CD4-positive, alpha-beta T cell treated with Interleukin-6 at 100 ng/mL for 8 hours (primary cell): ENCODE measurements around the gene NEK11.

ENCODE experiments used
- DNase-seq: peaks from one replicate; pipeline ENCODE4 v3.0.0-alpha.2; 2020; ENCODE audit warnings: mixed read lengths, low spot score

The NEK11 gene

DNA sequence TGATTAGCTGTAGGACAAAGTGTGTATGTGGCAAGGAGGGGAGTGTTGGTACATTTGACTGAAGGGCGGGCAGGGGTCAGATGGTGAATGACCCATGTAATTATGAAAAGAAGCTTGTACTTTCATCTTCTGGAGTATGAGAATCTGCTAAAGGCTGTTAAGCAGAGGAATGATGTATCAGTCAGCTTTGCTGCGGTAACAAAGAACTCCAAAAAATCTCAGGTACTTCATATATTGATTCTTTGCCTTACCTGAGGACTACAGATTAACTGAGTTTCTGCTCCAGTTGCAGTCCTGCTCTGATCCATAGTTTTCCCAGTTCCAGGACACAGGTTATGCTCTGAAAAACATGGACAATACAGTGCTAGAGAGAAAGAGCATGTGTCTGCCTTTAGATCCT is 115.1 kb downstream of the NEK11 start:
- DNase-seq = no peak

DNA sequence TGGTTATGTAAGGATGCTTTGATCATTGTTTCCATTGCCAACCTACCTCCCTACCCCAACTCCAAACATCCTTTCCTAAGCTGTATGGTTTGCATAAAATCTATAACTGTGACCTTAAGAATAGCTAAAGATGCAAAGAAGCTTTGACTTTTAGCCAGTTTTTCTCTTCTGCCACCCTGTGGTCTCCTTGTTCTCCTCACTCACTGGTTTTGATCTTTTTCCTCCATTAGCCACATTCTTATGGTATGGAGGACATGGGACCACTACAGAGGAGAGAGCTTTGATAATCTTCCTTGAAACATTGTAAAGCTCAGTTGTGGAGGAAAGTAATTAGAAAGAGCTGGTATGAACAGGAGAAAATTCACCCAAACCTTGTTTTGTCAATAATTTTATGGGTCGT is 115.9 kb downstream of the NEK11 start:
- DNase-seq = no peak

DNA sequence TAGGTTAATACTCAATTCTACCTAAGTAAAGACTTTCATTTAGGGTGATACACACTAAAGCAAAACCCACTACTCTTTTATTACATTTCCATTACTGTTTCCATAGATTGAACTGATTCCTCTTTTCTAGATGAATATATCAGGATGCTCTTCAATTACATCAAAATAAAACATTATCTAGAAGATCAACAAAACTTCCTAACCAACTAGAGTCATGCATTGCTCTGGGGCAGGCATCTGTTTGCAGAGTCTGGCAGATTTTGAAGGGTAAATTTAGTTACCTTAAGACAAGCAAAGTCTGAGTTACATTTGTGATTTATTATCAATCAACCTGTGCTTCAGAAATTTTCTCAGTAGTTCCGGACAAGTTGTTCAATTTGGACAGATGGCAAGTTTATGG is 117.1 kb downstream of the NEK11 start:
- DNase-seq = no peak

DNA sequence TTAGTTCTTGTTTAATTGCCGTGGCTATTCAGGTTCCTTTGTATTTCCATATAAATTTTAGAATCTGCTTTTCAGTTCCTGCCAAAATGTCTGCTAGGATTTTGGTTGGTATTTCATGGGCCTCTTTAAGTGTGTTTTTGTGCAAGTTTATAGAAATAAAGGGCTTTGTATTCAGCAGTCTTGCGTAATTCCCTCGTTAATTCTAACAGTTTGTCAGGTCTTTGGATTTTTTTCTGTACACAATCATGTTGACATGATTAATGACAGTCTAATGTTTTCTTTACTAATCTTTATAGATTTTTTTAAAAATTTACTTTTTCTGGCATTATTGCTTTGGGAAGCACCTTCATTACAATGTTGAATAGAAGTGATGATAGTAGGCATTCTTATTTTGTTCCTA is 120.9 kb downstream of the NEK11 start:
- DNase-seq = no peak

- no peak for DNase-seq
These were observed 131.8 kb downstream of the NEK11 start for GRCh38 chr3:131158434-131158833.

DNA sequence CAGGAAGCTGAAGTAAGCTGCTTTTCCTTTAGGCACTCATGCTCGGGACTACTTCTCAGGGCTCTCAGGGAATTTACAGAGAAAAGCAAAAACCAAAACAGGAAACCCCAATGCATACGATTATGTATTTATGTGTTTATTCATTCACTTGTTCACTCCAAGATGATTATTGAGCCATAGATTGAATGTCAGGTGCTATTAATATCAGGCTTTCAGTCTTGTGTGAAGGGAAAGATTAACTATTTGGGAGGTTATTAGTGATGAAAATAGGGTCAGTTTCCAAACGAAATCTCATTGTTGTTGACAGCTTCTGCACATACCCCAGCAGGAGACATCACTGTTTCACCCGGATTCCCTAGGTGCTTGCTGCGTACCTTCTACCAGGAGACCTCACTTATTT is 135.8 kb downstream of the NEK11 start:
- no peak for DNase-seq

DNA sequence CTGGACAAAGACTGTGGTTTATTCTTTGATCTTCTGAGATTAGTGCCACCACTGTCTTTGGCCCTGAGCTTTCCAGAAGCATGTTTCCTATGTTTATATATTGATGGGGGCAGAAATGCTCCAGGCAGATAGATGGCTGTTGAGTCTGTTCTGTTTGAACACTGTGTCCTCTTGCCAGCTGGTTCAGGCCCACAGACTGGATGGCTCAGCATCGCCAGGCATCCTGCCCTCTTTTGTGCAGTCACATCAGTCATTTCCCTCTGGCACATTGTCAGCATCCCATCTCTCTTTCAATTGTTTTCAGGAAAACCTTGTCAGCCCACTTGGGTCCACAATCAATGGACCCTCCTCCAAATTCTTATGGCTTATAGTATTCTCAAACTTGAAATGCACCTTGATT is 141.2 kb downstream of the NEK11 start:
- DNase-seq = no peak

- DNase-seq = no peak
These were observed 142.7 kb downstream of the NEK11 start for GRCh38 chr3:131169331-131169730.

DNA sequence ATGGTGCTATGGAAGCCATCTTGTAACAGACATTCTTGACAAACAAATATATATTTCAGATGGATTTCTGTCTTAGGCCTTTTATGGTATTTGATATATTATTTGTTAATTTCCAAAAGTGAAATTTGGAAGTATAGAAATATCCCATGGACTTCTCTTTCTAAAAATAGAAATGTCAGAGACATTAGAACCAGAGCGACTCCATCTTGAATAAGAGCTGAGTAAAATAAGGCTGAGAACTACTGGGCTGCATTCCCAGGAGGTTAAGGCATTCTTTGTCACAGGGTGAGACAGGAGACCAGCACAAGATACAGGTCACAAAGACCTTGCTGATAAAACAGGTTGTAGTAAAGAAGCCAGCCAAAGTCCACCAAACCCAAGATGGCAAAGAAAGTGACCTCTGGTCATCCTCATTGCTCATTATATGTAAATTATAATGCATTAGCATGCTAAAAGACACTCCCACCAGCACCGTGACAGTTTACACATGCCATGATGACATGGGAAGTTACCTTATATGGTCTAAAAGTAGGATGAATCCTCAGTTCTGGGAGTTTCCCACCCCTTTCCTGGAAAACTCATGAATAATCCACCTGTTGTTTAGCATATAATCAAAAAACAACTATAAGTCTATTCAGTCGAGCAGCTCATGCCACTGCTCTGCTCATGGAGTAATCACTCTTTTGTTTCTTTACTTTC is 146.0 kb downstream of the NEK11 start:
- DNase-seq = no peak

GRCh38 chr3:131174752-131175151 is 148.1 kb downstream of the NEK11 start:
- DNase-seq = peak; percentile 37

GRCh38 chr3:131178710-131179375 is 152.2 kb downstream of the NEK11 start:
- no peak for DNase-seq

DNA sequence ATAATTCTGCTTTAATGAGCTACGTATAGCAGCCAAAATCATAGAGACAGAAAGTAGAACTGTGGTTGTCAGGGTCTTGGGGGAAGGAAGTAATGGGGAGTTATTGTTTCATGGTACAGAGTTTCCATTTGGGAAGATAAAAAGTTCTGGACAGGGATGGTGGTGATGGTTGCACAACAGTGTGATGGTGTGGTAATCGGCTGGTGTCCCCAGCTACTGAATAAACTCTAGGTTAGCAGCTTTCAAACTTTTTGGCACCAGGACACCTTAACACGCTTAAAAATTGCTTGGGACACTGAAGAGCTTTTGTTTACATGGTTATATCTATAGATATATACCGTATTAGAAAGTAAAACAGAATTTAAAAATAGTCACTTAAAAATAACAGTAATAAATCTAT is 166.0 kb downstream of the NEK11 start:
- no peak for DNase-seq

DNA sequence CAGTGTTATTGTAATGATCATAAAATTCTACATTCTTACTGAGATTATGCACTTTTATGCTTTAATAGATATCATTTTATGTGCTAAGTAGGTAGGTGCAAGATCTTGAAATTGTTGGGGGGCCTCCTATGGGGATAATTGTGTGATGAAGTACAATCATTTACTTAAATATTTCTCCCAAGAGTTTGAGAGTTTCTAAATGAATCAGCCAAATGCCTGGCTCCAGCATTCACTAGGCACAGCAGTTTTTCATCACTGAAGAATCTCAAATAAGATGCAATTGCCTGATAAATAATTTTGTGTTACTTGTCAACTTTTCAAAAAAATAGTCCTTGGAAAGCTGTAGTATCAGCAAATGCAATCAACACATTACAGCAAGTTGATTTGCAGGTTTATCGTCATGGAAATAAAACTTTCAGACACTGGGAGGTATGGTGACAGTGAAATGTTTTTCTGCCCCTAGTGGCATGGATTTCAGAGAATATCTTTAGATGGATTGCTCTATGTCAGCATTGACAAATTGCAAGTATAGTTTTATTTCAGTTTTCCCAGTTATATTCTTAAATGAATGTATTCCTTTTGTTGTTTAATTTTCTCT is 167.1 kb downstream of the NEK11 start:
- no peak for DNase-seq

- no peak for DNase-seq
These were observed 168.1 kb downstream of the NEK11 start for GRCh38 chr3:131194816-131195215.

GRCh38 chr3:131200636-131201199 is 174.0 kb downstream of the NEK11 start:
- no peak for DNase-seq

- DNase-seq = no peak
These were observed 189.7 kb downstream of the NEK11 start for GRCh38 chr3:131216330-131216729.

- no peak for DNase-seq
These were observed 190.1 kb downstream of the NEK11 start for GRCh38 chr3:131216801-131217200.

DNA sequence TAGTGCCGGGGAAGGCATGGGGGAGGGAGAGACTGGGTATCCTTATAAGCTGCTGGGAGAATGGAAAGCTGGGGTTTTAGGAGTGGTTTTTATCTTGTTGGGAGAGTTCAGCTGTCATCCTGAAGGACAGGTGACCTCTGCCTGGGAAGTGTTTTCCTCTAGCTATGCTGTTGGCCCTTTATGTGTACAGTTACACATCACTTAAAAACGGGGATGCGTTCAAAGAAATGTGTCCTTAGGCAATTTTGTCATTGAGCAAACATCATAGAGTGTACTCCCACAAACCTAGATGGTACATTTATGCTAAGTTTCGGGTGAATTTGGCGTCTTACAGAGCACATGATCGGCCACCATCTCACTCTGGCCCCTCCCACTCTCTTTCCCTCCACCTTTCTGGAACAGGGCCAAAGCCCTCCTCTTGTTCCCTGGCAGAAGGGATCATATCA is 190.6 kb downstream of the NEK11 start:
- DNase-seq = no peak

DNA sequence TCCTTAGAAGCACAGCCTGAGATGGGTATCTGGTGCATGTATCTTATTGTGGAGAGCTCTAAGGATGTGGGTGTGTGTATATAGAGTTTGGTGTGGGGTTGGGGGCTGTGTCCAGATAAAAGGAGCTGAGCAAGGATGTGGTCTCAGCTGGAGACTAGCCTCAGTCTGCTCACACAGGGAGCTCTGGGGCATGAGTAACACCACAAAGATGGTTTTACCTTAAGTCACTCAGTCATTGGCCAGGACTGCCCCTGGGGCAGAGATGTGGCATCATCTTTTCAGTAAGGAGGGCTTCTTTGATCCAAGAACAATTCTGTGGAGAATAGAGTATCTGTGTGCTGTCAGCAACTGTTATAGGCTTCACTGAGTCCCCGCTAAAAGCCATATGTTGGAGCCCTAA is 191.5 kb downstream of the NEK11 start:
- no peak for DNase-seq

DNA sequence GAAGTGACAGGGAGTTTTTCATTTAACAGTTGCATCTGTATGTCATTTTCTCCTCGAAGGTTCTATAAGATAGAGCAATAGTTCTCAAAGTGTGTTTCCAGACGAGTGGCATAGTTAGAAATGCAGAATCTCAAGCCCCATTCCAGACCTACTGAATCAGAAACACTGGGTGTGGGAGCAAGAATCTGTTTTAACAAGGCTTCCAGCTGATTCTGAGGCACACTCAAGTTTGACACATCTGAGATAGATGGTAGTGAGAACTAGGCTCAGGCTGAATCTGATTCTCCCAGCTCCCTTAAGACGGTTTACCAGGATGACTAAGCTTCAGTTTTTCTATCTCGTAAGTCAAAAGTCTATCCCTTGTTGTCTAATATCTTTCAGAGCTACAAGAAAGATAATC is 195.1 kb downstream of the NEK11 start:
- no peak for DNase-seq

DNA sequence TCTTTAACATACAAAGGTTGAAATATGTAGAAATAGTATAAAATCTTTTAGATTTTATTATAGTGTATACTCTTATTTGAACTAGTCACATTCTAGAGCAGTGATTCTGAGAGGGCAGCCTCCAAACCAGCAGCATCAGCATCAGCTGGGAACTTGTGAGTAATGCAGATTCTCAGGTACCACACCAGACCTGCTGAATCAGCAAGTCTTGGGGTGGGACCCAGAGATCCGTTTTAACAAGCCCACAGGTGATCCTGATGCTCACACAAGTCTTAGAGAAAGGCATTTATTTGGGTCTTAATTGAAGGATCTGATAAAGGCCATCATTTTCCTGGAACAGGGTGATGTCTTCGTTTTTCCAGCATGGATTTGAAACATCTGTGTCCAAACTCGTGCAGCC is 195.9 kb downstream of the NEK11 start:
- no peak for DNase-seq

DNA sequence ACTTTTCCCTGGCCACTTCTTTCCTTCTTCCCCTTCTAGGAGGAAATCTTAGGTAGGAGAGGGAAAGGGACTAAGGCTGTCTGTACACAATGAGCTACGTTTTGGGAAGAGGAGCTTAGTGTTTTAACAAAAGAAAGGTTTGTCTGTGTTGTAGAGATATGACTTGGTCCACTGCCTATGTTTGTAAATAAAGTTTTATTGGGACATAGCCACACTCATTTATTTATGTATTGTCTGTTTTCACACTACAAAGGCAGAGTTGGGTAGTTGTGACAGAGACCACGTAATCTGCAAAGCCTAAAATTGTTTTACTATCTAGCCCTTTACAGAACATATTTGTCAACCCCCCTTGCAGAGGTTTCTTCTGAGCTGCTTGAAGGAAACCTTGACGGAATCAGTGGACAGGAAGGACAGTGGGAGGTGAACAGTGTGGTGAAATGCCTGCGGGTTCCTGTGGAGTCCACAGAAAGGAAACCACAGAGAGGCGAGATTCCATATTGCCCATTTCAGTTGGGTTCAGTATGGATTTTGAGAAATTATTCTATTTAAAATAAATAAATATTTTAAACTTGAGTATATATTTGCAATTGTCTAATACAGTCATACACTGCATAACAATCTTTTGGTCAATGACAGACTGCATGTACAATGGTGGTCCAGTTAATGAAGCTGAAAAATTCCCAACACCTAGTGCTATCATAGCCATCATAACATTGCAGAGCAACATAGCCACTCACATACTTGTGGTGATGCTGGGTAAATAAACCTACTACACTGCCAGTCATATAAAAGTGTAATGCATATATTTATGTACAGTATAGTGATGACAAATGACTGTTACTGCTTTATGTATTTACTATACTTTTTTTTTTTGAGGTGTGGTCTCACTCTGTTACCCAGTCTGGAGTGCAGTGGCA is 197.0 kb downstream of the NEK11 start:
- DNase-seq = no peak
